Calu3 (cell line): ENCODE measurements around the gene LYL1. TPM values are rescaled to one million over a fixed set of nuclear protein-coding genes. Genes with fewer than 3 reads are reported as not detected.

ENCODE experiments used
- BruUV-seq: library from RNA; stranded (reverse); fragments of 400-500 nt; replicated peaks from 2 replicates; lab custom pipeline; 2021; lab: Mats Ljungman, UMichigan
- CTCF ChIA-PET: fragments of 300-600 bp; sonication (Branson Sonifier 250); formaldehyde crosslinking; loops from one replicate; lab custom pipeline; 2022; ENCODE audit warnings: antibody characterized with exemption; lab: Charles Lee
- DNase-seq: peaks from one replicate; pipeline ENCODE4 v3.0.0; 2022
- H3K27ac Mint-ChIP-seq: one replicate; pipeline ENCODE4 v1.8.0; 2022; ENCODE audit warnings: mixed read lengths; ENCODE audit not compliant: unreplicated experiment
- H3K27me3 Mint-ChIP-seq: one replicate; pipeline ENCODE4 v1.8.0; 2022; ENCODE audit warnings: mixed read lengths; ENCODE audit not compliant: unreplicated experiment
- H3K36me3 Mint-ChIP-seq: one replicate; pipeline ENCODE4 v1.8.0; 2022; ENCODE audit warnings: mild to moderate bottlenecking, moderate library complexity, mixed read lengths; ENCODE audit not compliant: insufficient read depth, unreplicated experiment
- H3K4me1 Mint-ChIP-seq: one replicate; pipeline ENCODE4 v1.8.0; 2022; ENCODE audit warnings: mild to moderate bottlenecking, low read depth, mixed read lengths; ENCODE audit not compliant: unreplicated experiment
- H3K4me3 Mint-ChIP-seq: one replicate; pipeline ENCODE4 v1.8.0; 2022; ENCODE audit warnings: mild to moderate bottlenecking, low read depth, moderate library complexity, mixed read lengths; ENCODE audit not compliant: unreplicated experiment
- H3K9me3 Mint-ChIP-seq: one replicate; pipeline ENCODE4 v1.8.0; 2022; ENCODE audit warnings: low read depth, mixed read lengths; ENCODE audit not compliant: unreplicated experiment
- CTCF ChIP-seq: fragments of 200-600 bp; IDR thresholded peaks from one replicate; pipeline ENCODE4 v1.8.0; 2022; ENCODE audit warnings: antibody characterized with exemption; ENCODE audit not compliant: unreplicated experiment
- intact Hi-C: fragments of 100-400 bp; cut with micrococcal nuclease; formaldehyde crosslinking; loops from one replicate; pipeline ENCODE4 v1.10.0; 2022; ENCODE audit not compliant: unreplicated experiment
- total RNA-seq: library from RNA; stranded (reverse); gene quantifications from 2 replicates; pipeline ENCODE4 v1.2.3, GENCODE V29; 2022

LYL1 gene
- total RNA-seq, 1 experiment from 2014 or later: not detected

- H3K9me3 Mint-ChIP-seq: no peaks in the 10 kb centered on the region
- no peak for DNase-seq
- H3K27me3 Mint-ChIP-seq: peaks cover 15% of the 10 kb centered on the region
- TF ChIP-seq CTCF: no peak
- peaks cover 6% of the 10 kb centered on the region for H3K36me3 Mint-ChIP-seq
- no TSS peak for BruUV-seq
- no peak overlapping the region for H3K27ac Mint-ChIP-seq
- H3K4me3 Mint-ChIP-seq: no peak overlapping the region
- CTCF ChIA-PET: no interaction called here
- intact Hi-C loops: no loop called here
- peaks cover 41% of the 10 kb centered on the region for H3K4me1 Mint-ChIP-seq
Observed at GRCh38 chr19:13050274-13050673, 52.4 kb downstream of the LYL1 start.

Other genes with a start within 250 kb of the LYL1 start
- gene DNASE2, start 221.4 kb downstream of the LYL1 start, total RNA-seq: 32.7 and 38.4 TPM in 2 replicates
- gene KLF1, start 215.7 kb downstream of the LYL1 start, total RNA-seq: not detected in 2 replicates
- 23.6 and 26.8 TPM in 2 replicates for gene GCDH, start 211.7 kb downstream of the LYL1 start, total RNA-seq
- 1.1 TPM in 1 of 2 replicates, not detected in the other for gene SYCE2, start 183.6 kb downstream of the LYL1 start, total RNA-seq
- gene FARSA, start 169.1 kb downstream of the LYL1 start, total RNA-seq: 72.8 and 75.5 TPM in 2 replicates
- 680 and 718 TPM in 2 replicates for gene CALR, start 164.2 kb downstream of the LYL1 start, total RNA-seq
- gene RAD23A, start 157.0 kb downstream of the LYL1 start, total RNA-seq: 101 and 110 TPM in 2 replicates
- 20.0 and 21.6 TPM in 2 replicates for gene GADD45GIP1, start 145.6 kb downstream of the LYL1 start, total RNA-seq
- 0.21 and 0.47 TPM in 2 replicates for gene DAND5, start 133.3 kb downstream of the LYL1 start, total RNA-seq
- 16.4 and 21.9 TPM in 2 replicates for gene NFIX, start 107.4 kb downstream of the LYL1 start, total RNA-seq
- gene TRMT1, start 13.9 kb upstream of the LYL1 start, total RNA-seq: 36.5 and 40.2 TPM in 2 replicates
- gene NACC1, start 15.4 kb upstream of the LYL1 start, total RNA-seq: 80.9 and 83.1 TPM in 2 replicates
- gene STX10, start 47.5 kb upstream of the LYL1 start, total RNA-seq: 52.3 and 52.7 TPM in 2 replicates
- gene IER2, start 47.6 kb upstream of the LYL1 start, total RNA-seq: 96.3 and 108 TPM in 2 replicates